Osteocyte (in vitro differentiated cells): Measurements from ENCODE around the gene DHX57. TPM values are rescaled to one million over a fixed set of nuclear protein-coding genes. Genes with fewer than 3 reads are reported as not detected.

Experiments
- DNase-seq: peaks from one replicate; pipeline ENCODE4 v3.0.0; 2021; ENCODE audit warnings: mixed read lengths; ENCODE audit not compliant: unreplicated experiment; ENCODE audit errors: extremely low spot score
- H3K27ac Mint-ChIP-seq: one replicate; pipeline ENCODE4 v1.8.0; 2021; ENCODE audit warnings: mild to moderate bottlenecking, mixed read lengths; ENCODE audit not compliant: unreplicated experiment
- H3K27me3 Mint-ChIP-seq: one replicate; pipeline ENCODE4 v1.8.0; 2021; ENCODE audit warnings: mixed read lengths; ENCODE audit not compliant: unreplicated experiment
- H3K36me3 Mint-ChIP-seq: one replicate; pipeline ENCODE4 v1.8.0; 2021; ENCODE audit warnings: mixed read lengths; ENCODE audit not compliant: unreplicated experiment
- H3K4me1 Mint-ChIP-seq: one replicate; pipeline ENCODE4 v1.8.0; 2021; ENCODE audit warnings: mixed read lengths; ENCODE audit not compliant: unreplicated experiment
- H3K4me3 Mint-ChIP-seq: one replicate; pipeline ENCODE4 v1.8.0; 2021; ENCODE audit warnings: mild to moderate bottlenecking, moderate library complexity, mixed read lengths; ENCODE audit not compliant: unreplicated experiment
- H3K9me3 Mint-ChIP-seq: one replicate; pipeline ENCODE4 v1.8.0; 2021; ENCODE audit warnings: mixed read lengths; ENCODE audit not compliant: unreplicated experiment
- CTCF ChIP-seq: fragments of 200-600 bp; sonication (generic); IDR thresholded peaks from 2 replicates; pipeline ENCODE4 v1.5.0; 2021; ENCODE audit warnings: antibody characterized with exemption, mild to moderate bottlenecking, moderate library complexity
- total RNA-seq: library from RNA; stranded (reverse); gene quantifications from 2 replicates; pipeline ENCODE4 v1.2.1, GENCODE V29; 2021

The DHX57 gene
- total RNA-seq, 1 donor from 2014 or later = 24.2 TPM

DNA sequence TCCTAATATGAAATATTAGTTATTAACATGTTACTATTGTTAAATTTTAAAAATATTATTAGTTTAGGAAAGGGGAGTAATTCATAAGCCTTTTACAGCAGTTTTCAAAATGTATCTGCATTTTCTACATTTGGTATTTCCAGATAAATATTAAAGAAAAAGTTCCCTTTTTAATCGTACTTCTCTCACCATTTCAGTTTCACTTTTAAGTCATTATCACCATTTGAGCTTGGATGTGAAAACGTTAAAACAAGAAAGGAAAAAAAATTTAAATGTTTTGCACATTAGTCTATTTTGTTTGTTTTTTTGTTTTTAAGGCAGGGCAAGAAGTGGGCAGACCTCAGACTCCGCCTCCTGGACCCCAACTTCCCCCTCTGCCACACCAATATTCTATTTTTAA, 121.2 kb downstream of the DHX57 start:
- TF ChIP-seq CTCF = no peak
- no peaks in the 10 kb centered on the region for H3K9me3 Mint-ChIP-seq
- H3K36me3 Mint-ChIP-seq = peaks cover 4% of the 10 kb centered on the region
- H3K27me3 Mint-ChIP-seq = no peaks in the 10 kb centered on the region
- H3K4me3 Mint-ChIP-seq = no peak overlapping the region
- no peak for DNase-seq
- peaks cover 12% of the 10 kb centered on the region for H3K4me1 Mint-ChIP-seq
- no peak overlapping the region for H3K27ac Mint-ChIP-seq

- Mint-ChIP-seq H3K27ac (no peak overlapping the region), H3K36me3 (peaks cover 6% of the 10 kb centered on the region), H3K27me3 (no peaks in the 10 kb centered on the region), H3K4me3 (no peak overlapping the region), H3K4me1 (peaks cover 16% of the 10 kb centered on the region), H3K9me3 (no peaks in the 10 kb centered on the region)
- no peak for TF ChIP-seq CTCF
- DNase-seq = no peak
Measured at GRCh38 chr2:38754049-38754448, 121.7 kb downstream of the DHX57 start.

GRCh38 chr2:38751596-38752410, 123.9 kb downstream of the DHX57 start:
- H3K4me3 Mint-ChIP-seq = peak overlapping the region; percentile 99
- peaks cover 31% of the 10 kb centered on the region for H3K4me1 Mint-ChIP-seq
- TF ChIP-seq CTCF = no peak
- peaks cover 26% of the 10 kb centered on the region for H3K36me3 Mint-ChIP-seq
- no peaks in the 10 kb centered on the region for H3K27me3 Mint-ChIP-seq
- no peak for DNase-seq
- peak overlapping the region; percentile 99 for H3K27ac Mint-ChIP-seq
- no peaks in the 10 kb centered on the region for H3K9me3 Mint-ChIP-seq

DNA sequence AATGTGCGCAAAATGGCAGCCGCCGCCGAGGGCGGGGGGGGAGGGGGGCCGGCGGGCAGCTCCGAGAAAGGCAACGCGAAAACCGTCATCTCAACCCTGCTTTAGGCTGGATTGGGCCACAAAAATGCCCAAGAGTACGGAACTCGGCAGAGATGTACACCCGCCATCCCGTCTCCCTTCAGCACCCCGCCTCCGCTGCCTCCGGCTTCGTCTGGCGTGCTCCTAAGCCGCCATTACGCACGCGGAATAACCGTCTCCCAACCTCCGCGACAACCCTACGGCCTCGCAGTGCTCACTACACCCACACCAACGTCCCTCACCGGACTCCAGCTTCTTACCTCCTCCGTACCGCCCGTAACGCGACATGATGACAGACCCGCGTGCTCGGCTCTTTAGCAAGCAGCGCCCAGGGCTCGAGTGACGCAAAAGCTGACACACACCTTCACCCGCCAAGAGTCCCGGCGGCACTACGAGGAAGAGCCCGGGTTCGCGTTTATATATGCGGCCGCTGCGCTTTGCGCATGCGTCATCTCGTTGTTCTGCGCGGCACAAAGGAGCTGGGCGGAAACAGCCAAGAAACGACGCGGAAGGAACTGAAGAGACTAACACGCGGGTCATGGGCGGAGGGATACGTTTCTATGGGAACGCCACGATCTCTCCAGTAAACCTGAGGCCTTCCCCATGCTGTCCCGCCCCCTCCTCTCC, 124.7 kb downstream of the DHX57 start, which contains the start of gene SRSF7:
SRSF7 (minus strand) TSS at position 471 of the 705 bp plus-strand sequence; CDS start at position 366, 105 bp downstream.
- Mint-ChIP-seq H3K36me3 (peaks cover 34% of the 10 kb centered on the region), H3K27me3 (no peaks in the 10 kb centered on the region), H3K9me3 (no peaks in the 10 kb centered on the region), H3K27ac (peak within 1 kb of the TSS; percentile 99), H3K4me3 (peak within 1 kb of the TSS; percentile 99), H3K4me1 (peaks cover 33% of the 10 kb centered on the region)
- peak; percentile 99 for DNase-seq
- TF ChIP-seq CTCF = no peak
